ENCODE results near the gene FAT1. TPM values are rescaled to one million over a fixed set of nuclear protein-coding genes. Genes with fewer than 3 reads are reported as not detected.

The FAT1 gene
- total RNA-seq, 1 experiment from 2014 or later = 172 TPM

DNA sequence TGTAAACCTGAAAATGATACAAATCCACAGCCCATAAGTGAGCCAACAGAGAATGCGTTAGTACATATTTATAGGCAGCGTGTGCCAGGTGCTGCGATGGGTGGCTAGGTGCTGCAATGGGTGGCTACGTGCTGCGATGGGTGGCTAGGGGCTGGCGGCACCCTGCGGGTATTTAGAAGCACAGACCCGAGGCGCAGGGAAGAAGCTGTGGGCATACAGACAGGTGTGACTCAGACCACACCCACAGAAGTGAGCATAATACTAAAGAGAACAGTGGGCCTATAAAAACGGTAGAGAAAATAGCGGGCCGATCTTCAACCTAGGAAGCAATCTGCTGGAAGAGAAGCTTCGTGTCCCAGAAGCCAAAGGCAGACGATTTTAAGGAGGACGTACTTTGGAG, 81.1 kb downstream of the FAT1 start (continued):
- TF ChIP-seq, protein P1, sequence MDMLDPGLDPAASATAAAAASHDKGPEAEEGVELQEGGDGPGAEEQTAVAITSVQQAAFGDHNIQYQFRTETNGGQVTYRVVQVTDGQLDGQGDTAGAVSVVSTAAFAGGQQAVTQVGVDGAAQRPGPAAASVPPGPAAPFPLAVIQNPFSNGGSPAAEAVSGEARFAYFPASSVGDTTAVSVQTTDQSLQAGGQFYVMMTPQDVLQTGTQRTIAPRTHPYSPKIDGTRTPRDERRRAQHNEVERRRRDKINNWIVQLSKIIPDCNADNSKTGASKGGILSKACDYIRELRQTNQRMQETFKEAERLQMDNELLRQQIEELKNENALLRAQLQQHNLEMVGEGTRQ (CRISPR knock-in tag; IDR thresholded peaks at IDR 0.05) = no peak
- TF ChIP-seq, protein P2, sequence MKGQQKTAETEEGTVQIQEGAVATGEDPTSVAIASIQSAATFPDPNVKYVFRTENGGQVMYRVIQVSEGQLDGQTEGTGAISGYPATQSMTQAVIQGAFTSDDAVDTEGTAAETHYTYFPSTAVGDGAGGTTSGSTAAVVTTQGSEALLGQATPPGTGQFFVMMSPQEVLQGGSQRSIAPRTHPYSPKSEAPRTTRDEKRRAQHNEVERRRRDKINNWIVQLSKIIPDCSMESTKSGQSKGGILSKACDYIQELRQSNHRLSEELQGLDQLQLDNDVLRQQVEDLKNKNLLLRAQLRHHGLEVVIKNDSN (CRISPR knock-in tag; IDR thresholded peaks at IDR 0.05) = no peak

DNA sequence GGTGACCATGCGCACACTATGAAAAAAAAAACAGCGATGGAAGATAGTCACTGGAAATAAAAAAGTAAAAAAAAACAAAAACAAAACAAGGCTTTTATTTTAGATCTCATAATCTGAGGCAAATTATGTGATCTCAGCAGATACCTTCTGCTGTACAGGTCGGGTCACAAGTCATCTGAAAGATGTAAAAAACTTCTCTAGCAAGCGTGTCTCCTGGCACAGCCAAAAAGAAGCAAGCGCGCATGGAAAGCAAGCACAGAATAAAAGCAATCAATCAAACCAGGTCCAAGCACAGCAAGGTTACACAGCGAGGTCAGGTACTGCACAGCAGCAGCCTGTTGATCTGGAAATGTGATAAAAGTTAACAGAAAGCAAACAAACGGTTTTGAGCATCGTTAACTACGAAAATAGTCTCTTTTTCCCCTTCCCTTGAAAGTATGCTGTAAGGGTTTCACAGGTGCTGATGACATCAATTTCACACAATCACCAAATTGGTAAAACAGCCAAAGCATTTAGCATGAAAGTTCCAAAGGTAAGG, 89.0 kb downstream of the FAT1 start:
- TF ChIP-seq, protein P3, sequence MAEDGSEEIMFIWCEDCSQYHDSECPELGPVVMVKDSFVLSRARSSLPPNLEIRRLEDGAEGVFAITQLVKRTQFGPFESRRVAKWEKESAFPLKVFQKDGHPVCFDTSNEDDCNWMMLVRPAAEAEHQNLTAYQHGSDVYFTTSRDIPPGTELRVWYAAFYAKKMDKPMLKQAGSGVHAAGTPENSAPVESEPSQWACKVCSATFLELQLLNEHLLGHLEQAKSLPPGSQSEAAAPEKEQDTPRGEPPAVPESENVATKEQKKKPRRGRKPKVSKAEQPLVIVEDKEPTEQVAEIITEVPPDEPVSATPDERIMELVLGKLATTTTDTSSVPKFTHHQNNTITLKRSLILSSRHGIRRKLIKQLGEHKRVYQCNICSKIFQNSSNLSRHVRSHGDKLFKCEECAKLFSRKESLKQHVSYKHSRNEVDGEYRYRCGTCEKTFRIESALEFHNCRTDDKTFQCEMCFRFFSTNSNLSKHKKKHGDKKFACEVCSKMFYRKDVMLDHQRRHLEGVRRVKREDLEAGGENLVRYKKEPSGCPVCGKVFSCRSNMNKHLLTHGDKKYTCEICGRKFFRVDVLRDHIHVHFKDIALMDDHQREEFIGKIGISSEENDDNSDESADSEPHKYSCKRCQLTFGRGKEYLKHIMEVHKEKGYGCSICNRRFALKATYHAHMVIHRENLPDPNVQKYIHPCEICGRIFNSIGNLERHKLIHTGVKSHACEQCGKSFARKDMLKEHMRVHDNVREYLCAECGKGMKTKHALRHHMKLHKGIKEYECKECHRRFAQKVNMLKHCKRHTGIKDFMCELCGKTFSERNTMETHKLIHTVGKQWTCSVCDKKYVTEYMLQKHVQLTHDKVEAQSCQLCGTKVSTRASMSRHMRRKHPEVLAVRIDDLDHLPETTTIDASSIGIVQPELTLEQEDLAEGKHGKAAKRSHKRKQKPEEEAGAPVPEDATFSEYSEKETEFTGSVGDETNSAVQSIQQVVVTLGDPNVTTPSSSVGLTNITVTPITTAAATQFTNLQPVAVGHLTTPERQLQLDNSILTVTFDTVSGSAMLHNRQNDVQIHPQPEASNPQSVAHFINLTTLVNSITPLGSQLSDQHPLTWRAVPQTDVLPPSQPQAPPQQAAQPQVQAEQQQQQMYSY (CRISPR knock-in tag; IDR thresholded peaks at IDR 0.05) = no peak
- TF ChIP-seq, protein P4, sequence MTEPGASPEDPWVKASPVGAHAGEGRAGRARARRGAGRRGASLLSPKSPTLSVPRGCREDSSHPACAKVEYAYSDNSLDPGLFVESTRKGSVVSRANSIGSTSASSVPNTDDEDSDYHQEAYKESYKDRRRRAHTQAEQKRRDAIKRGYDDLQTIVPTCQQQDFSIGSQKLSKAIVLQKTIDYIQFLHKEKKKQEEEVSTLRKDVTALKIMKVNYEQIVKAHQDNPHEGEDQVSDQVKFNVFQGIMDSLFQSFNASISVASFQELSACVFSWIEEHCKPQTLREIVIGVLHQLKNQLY (CRISPR knock-in tag; IDR thresholded peaks at IDR 0.05) = no peak
- TF ChIP-seq ZNF263 (CRISPR knock-in tag; IDR thresholded peaks at IDR 0.05; ENCODE audit: low read depth) (no peak), NFE2L1 (CRISPR knock-in tag; IDR thresholded peaks at IDR 0.05) (no peak), ZBTB21 (CRISPR knock-in tag; IDR thresholded peaks at IDR 0.05; ENCODE audit: borderline replicate concordance) (no peak), ATF1 (CRISPR knock-in tag; IDR thresholded peaks at IDR 0.05) (no peak), ZNF671 (CRISPR knock-in tag; IDR thresholded peaks at IDR 0.05) (no peak), ZNF232 (CRISPR knock-in tag; IDR thresholded peaks at IDR 0.05) (no peak), IRF2 (CRISPR knock-in tag; IDR thresholded peaks at IDR 0.05; ENCODE audit: borderline replicate concordance, low read depth) (no peak), ZNF121 (CRISPR knock-in tag; IDR thresholded peaks at IDR 0.05) (no peak), GRHL2 (CRISPR knock-in tag; IDR thresholded peaks at IDR 0.05; ENCODE audit: insufficient replicate concordance, severe bottlenecking) (no peak), FOXP1 (CRISPR knock-in tag; IDR thresholded peaks at IDR 0.05; ENCODE audit: borderline replicate concordance) (no peak)
- TF ChIP-seq, protein P5, sequence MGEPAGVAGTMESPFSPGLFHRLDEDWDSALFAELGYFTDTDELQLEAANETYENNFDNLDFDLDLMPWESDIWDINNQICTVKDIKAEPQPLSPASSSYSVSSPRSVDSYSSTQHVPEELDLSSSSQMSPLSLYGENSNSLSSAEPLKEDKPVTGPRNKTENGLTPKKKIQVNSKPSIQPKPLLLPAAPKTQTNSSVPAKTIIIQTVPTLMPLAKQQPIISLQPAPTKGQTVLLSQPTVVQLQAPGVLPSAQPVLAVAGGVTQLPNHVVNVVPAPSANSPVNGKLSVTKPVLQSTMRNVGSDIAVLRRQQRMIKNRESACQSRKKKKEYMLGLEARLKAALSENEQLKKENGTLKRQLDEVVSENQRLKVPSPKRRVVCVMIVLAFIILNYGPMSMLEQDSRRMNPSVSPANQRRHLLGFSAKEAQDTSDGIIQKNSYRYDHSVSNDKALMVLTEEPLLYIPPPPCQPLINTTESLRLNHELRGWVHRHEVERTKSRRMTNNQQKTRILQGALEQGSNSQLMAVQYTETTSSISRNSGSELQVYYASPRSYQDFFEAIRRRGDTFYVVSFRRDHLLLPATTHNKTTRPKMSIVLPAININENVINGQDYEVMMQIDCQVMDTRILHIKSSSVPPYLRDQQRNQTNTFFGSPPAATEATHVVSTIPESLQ (CRISPR knock-in tag; IDR thresholded peaks at IDR 0.05) = no peak
- TF ChIP-seq, protein P6, sequence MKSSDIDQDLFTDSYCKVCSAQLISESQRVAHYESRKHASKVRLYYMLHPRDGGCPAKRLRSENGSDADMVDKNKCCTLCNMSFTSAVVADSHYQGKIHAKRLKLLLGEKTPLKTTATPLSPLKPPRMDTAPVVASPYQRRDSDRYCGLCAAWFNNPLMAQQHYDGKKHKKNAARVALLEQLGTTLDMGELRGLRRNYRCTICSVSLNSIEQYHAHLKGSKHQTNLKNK (CRISPR knock-in tag; IDR thresholded peaks at IDR 0.05) = no peak
- TF ChIP-seq, protein P2 (CRISPR knock-in tag; IDR thresholded peaks at IDR 0.05) = no peak
- TF ChIP-seq, protein P7, sequence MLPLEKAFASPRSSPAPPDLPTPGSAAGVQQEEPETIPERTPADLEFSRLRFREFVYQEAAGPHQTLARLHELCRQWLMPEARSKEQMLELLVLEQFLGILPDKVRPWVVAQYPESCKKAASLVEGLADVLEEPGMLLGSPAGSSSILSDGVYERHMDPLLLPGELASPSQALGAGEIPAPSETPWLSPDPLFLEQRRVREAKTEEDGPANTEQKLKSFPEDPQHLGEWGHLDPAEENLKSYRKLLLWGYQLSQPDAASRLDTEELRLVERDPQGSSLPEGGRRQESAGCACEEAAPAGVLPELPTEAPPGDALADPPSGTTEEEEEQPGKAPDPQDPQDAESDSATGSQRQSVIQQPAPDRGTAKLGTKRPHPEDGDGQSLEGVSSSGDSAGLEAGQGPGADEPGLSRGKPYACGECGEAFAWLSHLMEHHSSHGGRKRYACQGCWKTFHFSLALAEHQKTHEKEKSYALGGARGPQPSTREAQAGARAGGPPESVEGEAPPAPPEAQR (CRISPR knock-in tag; IDR thresholded peaks at IDR 0.05) = no peak
- TF ChIP-seq, protein P8, sequence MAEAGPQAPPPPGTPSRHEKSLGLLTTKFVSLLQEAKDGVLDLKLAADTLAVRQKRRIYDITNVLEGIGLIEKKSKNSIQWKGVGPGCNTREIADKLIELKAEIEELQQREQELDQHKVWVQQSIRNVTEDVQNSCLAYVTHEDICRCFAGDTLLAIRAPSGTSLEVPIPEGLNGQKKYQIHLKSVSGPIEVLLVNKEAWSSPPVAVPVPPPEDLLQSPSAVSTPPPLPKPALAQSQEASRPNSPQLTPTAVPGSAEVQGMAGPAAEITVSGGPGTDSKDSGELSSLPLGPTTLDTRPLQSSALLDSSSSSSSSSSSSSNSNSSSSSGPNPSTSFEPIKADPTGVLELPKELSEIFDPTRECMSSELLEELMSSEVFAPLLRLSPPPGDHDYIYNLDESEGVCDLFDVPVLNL (CRISPR knock-in tag; IDR thresholded peaks at IDR 0.05; ENCODE audit: borderline replicate concordance, low read depth) = no peak
- TF ChIP-seq, protein P9, sequence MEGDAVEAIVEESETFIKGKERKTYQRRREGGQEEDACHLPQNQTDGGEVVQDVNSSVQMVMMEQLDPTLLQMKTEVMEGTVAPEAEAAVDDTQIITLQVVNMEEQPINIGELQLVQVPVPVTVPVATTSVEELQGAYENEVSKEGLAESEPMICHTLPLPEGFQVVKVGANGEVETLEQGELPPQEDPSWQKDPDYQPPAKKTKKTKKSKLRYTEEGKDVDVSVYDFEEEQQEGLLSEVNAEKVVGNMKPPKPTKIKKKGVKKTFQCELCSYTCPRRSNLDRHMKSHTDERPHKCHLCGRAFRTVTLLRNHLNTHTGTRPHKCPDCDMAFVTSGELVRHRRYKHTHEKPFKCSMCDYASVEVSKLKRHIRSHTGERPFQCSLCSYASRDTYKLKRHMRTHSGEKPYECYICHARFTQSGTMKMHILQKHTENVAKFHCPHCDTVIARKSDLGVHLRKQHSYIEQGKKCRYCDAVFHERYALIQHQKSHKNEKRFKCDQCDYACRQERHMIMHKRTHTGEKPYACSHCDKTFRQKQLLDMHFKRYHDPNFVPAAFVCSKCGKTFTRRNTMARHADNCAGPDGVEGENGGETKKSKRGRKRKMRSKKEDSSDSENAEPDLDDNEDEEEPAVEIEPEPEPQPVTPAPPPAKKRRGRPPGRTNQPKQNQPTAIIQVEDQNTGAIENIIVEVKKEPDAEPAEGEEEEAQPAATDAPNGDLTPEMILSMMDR (IDR thresholded peaks at IDR 0.05) = no peak
- POLR2A ChIA-PET = no interaction called here
- Mint-ChIP-seq H3K4me1 (peaks cover 32% of the 10 kb centered on the region), H3K4me3 (no peak overlapping the region), H3K27ac (peak overlapping the region; percentile 90), H3K9me3 (no peaks in the 10 kb centered on the region), H3K36me3 (peaks cover 57% of the 10 kb centered on the region), H3K27me3 (ENCODE audit: low read depth) (no peaks in the 10 kb centered on the region)
- CTCF ChIA-PET = no interaction called here
- DNase-seq (ENCODE audit: low spot score) = no peak
- ATAC-seq = no peak

Data from WTC11 (cell line).